Endothelial cell of umbilical vein (primary cell): ENCODE data around the gene PYURF. TPM values are rescaled to one million over a fixed set of nuclear protein-coding genes. Genes with fewer than 3 reads are reported as not detected.

Experiments used
- BruUV-seq: library from RNA; stranded (reverse); fragments of 400-500 nt; replicated peaks from 2 replicates; lab custom pipeline; 2021; lab: Mats Ljungman, UMichigan
- CTCF ChIA-PET: fragments of 300-600, 350-600 bp; sonication (Branson Sonifier 250); formaldehyde crosslinking; loops from one replicate; lab custom pipeline; 2021; ENCODE audit warnings: antibody characterized with exemption, inconsistent platforms; lab: Charles Lee
- POLR2A ChIA-PET: fragments of 300-600, 350-600 bp; sonication (Branson Sonifier 250); formaldehyde crosslinking; loops from one replicate; lab custom pipeline; 2021; ENCODE audit warnings: antibody characterized with exemption, inconsistent platforms; lab: Charles Lee
- DNase-seq: peaks from one replicate; pipeline ENCODE4 v3.0.0-alpha.2; 2011; ENCODE audit warnings: low read depth, low spot score
- FAIRE-seq: peaks from 2 replicates; lab custom pipeline; 2011; peaks lifted over from hg19 to GRCh38; lab: Jason Lieb, UNC
- H2AFZ ChIP-seq: 2 replicates; pipeline ENCODE4 v1.6.0; 2012; ENCODE audit warnings: low read depth, low read length, control low read depth, inconsistent platforms
- H3K27ac ChIP-seq: 2 replicates; pipeline ENCODE4 v1.5.1; 2011; ENCODE audit warnings: low read depth, mild to moderate bottlenecking, control low read depth, low read length, moderate library complexity; ENCODE audit not compliant: insufficient read depth
- H3K27me3 ChIP-seq, 2 experiments: 2 replicates each; pipeline versions ENCODE4 v1.6.0 to v1.6.1; 2011; ENCODE audit warnings: low read length in 2 of 2, mixed read lengths in 1 of 2; ENCODE audit not compliant: control insufficient read depth in 2 of 2, insufficient read depth in 2 of 2
- H3K36me3 ChIP-seq, 2 experiments: 2 replicates in 1 of 2; 3 replicates in 1 of 2; pipeline ENCODE4 v1.5.1; 2011; ENCODE audit warnings: low read length in 2 of 2, mild to moderate bottlenecking in 1 of 2, moderate library complexity in 1 of 2; ENCODE audit not compliant: control insufficient read depth in 2 of 2, insufficient read depth in 2 of 2; ENCODE audit errors: extremely low read depth in 1 of 2
- H3K4me1 ChIP-seq: 3 replicates; pipeline ENCODE4 v1.5.1; 2011; ENCODE audit warnings: mild to moderate bottlenecking, low read length; ENCODE audit not compliant: control insufficient read depth, insufficient read depth; ENCODE audit errors: extremely low read depth
- H3K4me2 ChIP-seq: 2 replicates; pipeline ENCODE4 v1.6.1; 2011; ENCODE audit warnings: low read length, control low read depth, mixed read lengths; ENCODE audit not compliant: insufficient read depth
- H3K4me3 ChIP-seq, 3 experiments: fragments of 200-600 bp in 1 of 3; sonication (generic), shearing (Covaris generic) in 1 of 3; replicated peaks in 1 of 3; 2 replicates each; pipeline ENCODE4 v1.5.1; 2011 to 2016; ENCODE audit warnings: control low read depth in 3 of 3, low read length in 3 of 3, mild to moderate bottlenecking in 2 of 3, inconsistent platforms in 1 of 3, low read depth in 1 of 3, moderate library complexity in 1 of 3; ENCODE audit not compliant: insufficient read depth in 1 of 3
- H3K79me2 ChIP-seq: 2 replicates; pipeline ENCODE4 v1.6.0; 2012; ENCODE audit warnings: low read length, inconsistent platforms; ENCODE audit not compliant: control insufficient read depth, insufficient read depth
- H3K9ac ChIP-seq: replicated peaks from 2 replicates; pipeline ENCODE3; 2011; ENCODE audit warnings: low read length, control low read depth; ENCODE audit not compliant: insufficient read depth; ENCODE audit errors: extremely low read depth
- H3K9me1 ChIP-seq: replicated peaks from 3 replicates; pipeline ENCODE4 v1.6.0; 2011; ENCODE audit warnings: mild to moderate bottlenecking, low read length; ENCODE audit not compliant: control insufficient read depth, insufficient read depth; ENCODE audit errors: extremely low read depth
- H3K9me3 ChIP-seq: replicated peaks from 2 replicates; pipeline ENCODE4 v1.5.1; 2012; ENCODE audit warnings: low read length, inconsistent platforms; ENCODE audit not compliant: control insufficient read depth, insufficient read depth
- H4K20me1 ChIP-seq: replicated peaks from 2 replicates; pipeline ENCODE3; 2011; ENCODE audit warnings: mild to moderate bottlenecking, low read length; ENCODE audit not compliant: control insufficient read depth, insufficient read depth; ENCODE audit errors: extremely low read depth
- CTCF ChIP-seq, 2 donors: IDR thresholded peaks; 1 replicate in 1 of 2; 2 replicates in 1 of 2; pipeline ENCODE4 v1.5.1; 2011; ENCODE audit warnings: low read length in 2 of 2, mild to moderate bottlenecking in 2 of 2, moderate library complexity in 2 of 2, control low read depth in 1 of 2, inconsistent platforms in 1 of 2, low read depth in 1 of 2; ENCODE audit not compliant: insufficient read depth in 1 of 2; ENCODE audit errors: extremely low read depth in 1 of 2
- FOS ChIP-seq: IDR thresholded peaks from 2 replicates; pipeline ENCODE4 v1.6.1; 2011; ENCODE audit warnings: mild to moderate bottlenecking, low read length, moderate library complexity, borderline replicate concordance; ENCODE audit not compliant: insufficient read depth
- GATA2 ChIP-seq: IDR thresholded peaks from 2 replicates; pipeline ENCODE4 v1.7.0; 2011; ENCODE audit warnings: low read depth, mild to moderate bottlenecking, moderate library complexity, mixed read lengths, low read length; ENCODE audit not compliant: insufficient read length, insufficient read depth
- JUN ChIP-seq: IDR thresholded peaks from 2 replicates; pipeline ENCODE4 v1.6.1; 2011; ENCODE audit warnings: borderline replicate concordance, low read depth; ENCODE audit not compliant: insufficient read length, insufficient read depth
- MAX ChIP-seq: IDR thresholded peaks from 2 replicates; pipeline ENCODE4 v1.6.1; 2011; ENCODE audit not compliant: insufficient read depth, insufficient read length
- POLR2A ChIP-seq: IDR thresholded peaks from 2 replicates; pipeline ENCODE4 v1.6.1; 2012; ENCODE audit warnings: low read depth, mild to moderate bottlenecking, control low read depth, low read length
- POLR2AphosphoS5 ChIP-seq: IDR thresholded peaks from 2 replicates; pipeline ENCODE4 v1.6.1; 2012; ENCODE audit warnings: low read depth, mild to moderate bottlenecking, control low read depth, low read length, moderate library complexity; ENCODE audit not compliant: insufficient read depth
- dilution Hi-C: fragments of 300-500 bp; cut with MboI; formaldehyde crosslinking; loops from one replicate; pipeline ENCODE4 v1.15.0; 2019; ENCODE audit warnings: low sequenced_read_pairs; ENCODE audit not compliant: extremely low pct_ligation_motif_present
- intact Hi-C: fragments of 100-400 bp; cut with micrococcal nuclease; formaldehyde crosslinking; loops from one replicate; pipeline ENCODE4 v1.10.0; 2022
- polyA plus RNA-seq, 4 experiments: library from polyadenylated mRNA; depleted of rRNA in 3 of 4; stranded (reverse) in 3 of 4; unstranded in 1 of 4; fragments of >200 nt; gene quantifications; 2 replicates each; pipeline versions ENCODE4 v1.2.1 to v1.2.3, GENCODE V29; 2011 to 2012; ENCODE audit warnings: missing spikeins in 1 of 4
- total RNA-seq: library from RNA; stranded (reverse); gene quantifications from 2 replicates; pipeline ENCODE4 v1.2.3, GENCODE V29; 2021

Gene PYURF
- total and polyA plus RNA-seq, 2 donors (not counting 3 experiments of a cell fraction or from before 2014, with no cell fraction given) = 59.1 to 79.7 TPM

GRCh38 chr4:88503344-88503743 is 20.2 kb downstream of the PYURF start:
- dilution Hi-C loops = no loop called here
- CTCF ChIA-PET = no interaction called here
- TF ChIP-seq POLR2AphosphoS5 (no peak), MAX (no peak), POLR2A (no peak), JUN (no peak), FOS (no peak), CTCF (IDR thresholded peaks at IDR 0.05; ENCODE audit: extremely low read depth in 1 of 2, insufficient read depth in 1 of 2, low read depth in 1 of 2, low read length in 2 of 2) (no peak), GATA2 (no peak)

More at GRCh38 chr4:88503344-88503743, 20.2 kb downstream of the PYURF start:
- no peaks in the 10 kb centered on the region for H3K9me1 ChIP-seq
- no peak overlapping the region for H2AFZ ChIP-seq
- no TSS peak for BruUV-seq
- H3K4me3 ChIP-seq = no peak overlapping the region
- POLR2A ChIA-PET = no interaction called here
- no peaks in the 10 kb centered on the region for H3K27me3 ChIP-seq
- H3K4me2 ChIP-seq = no peak overlapping the region
- H3K27ac ChIP-seq = no peak overlapping the region
- DNase-seq = no peak
- no peak overlapping the region for H3K9ac ChIP-seq
- FAIRE-seq = no peak
- H3K36me3 ChIP-seq = no peaks in the 10 kb centered on the region
- no peaks in the 10 kb centered on the region for H3K79me2 ChIP-seq
- no peaks in the 10 kb centered on the region for H3K4me1 ChIP-seq
- intact Hi-C loops = no loop called here
- no peaks in the 10 kb centered on the region for H4K20me1 ChIP-seq
- H3K9me3 ChIP-seq = no peaks in the 10 kb centered on the region
